Measurements from ENCODE around the gene PDE6A. TPM values are rescaled to one million over a fixed set of nuclear protein-coding genes. Genes with fewer than 3 reads are reported as not detected.

Gene PDE6A
- polyA plus RNA-seq, 3 donors = 0.01 TPM; not detected in 2

- no peaks in the 10 kb centered on the region for H3K4me1 ChIP-seq (ENCODE audit: control insufficient read depth in 1 of 2, insufficient read depth in 2 of 2, low read length in 2 of 2)
- no peaks in the 10 kb centered on the region for H3K79me2 ChIP-seq (ENCODE audit: insufficient read depth, low read length)
- no peak overlapping the region for H3K27ac ChIP-seq (ENCODE audit: low read depth in 1 of 2, low read length in 2 of 2)
- no peak for DNase-seq
- H3K36me3 Mint-ChIP-seq = no peaks in the 10 kb centered on the region
- no peaks in the 10 kb centered on the region for H3K9me3 ChIP-seq (replicated peaks in 1 of 2; ENCODE audit: control insufficient read depth in 1 of 2, insufficient read depth in 1 of 2, low read length in 2 of 2)
- H3K9me3 Mint-ChIP-seq = no peaks in the 10 kb centered on the region
- 90% methylated on average over 2 of the region's 3 CpGs for WGBS (ENCODE audit: insufficient coverage)
- H3K4me3 Mint-ChIP-seq = no peak overlapping the region
- H3K4me2 ChIP-seq (replicated peaks; ENCODE audit: extremely low read depth, low read length, poor library complexity, severe bottlenecking) = no peak overlapping the region
- intact Hi-C loops (cut with micrococcal nuclease) = no loop called here
- H3K4me1 Mint-ChIP-seq = peaks cover 10% of the 10 kb centered on the region
- no peak overlapping the region for H3K27ac Mint-ChIP-seq
- peaks cover 0 to 4% (median 2%) of the 10 kb centered on the region in 3 donors for H3K27me3 Mint-ChIP-seq (ENCODE audit: low read depth in 3 of 3)
- no peak overlapping the region for H2AFZ ChIP-seq (ENCODE audit: insufficient read depth, low read depth, low read length, poor library complexity, severe bottlenecking)
- H3K27me3 ChIP-seq (ENCODE audit: control insufficient read depth in 2 of 2, insufficient read depth in 2 of 2, low read length in 2 of 2) = no peaks in the 10 kb centered on the region
- H3K9ac ChIP-seq (ENCODE audit: insufficient read depth, low read length, poor library complexity, severe bottlenecking) = no peak overlapping the region
- no peak for TF ChIP-seq CTCF (IDR thresholded peaks at IDR 0.05)
- no peaks in the 10 kb centered on the region for H4K20me1 ChIP-seq (ENCODE audit: insufficient read depth, low read length)
- no peak overlapping the region for H3K4me3 ChIP-seq (replicated peaks in 1 of 3; ENCODE audit: low read depth in 2 of 3, low read length in 3 of 3)
- no peaks in the 10 kb centered on the region for H3K36me3 ChIP-seq (replicated peaks in 1 of 2; ENCODE audit: control insufficient read depth in 1 of 2, insufficient read depth in 2 of 2, low read length in 2 of 2)
Observed at GRCh38 chr5:149912226-149912871, 32.2 kb downstream of the PDE6A start.

GRCh38 chr5:149911031-149911430, 33.6 kb downstream of the PDE6A start:
- no peaks in the 10 kb centered on the region for H4K20me1 ChIP-seq (ENCODE audit: insufficient read depth, low read length)
- H3K4me1 Mint-ChIP-seq = peaks cover 8% of the 10 kb centered on the region
- no peak overlapping the region for H3K27ac Mint-ChIP-seq
- no peak overlapping the region for H3K27ac ChIP-seq (ENCODE audit: low read depth in 1 of 2, low read length in 2 of 2)
- no peak overlapping the region for H3K4me2 ChIP-seq (replicated peaks; ENCODE audit: extremely low read depth, low read length, poor library complexity, severe bottlenecking)
- H3K9me3 Mint-ChIP-seq = no peaks in the 10 kb centered on the region
- H3K27me3 Mint-ChIP-seq (ENCODE audit: low read depth in 3 of 3) = peaks cover 0 to 2% (median 2%) of the 10 kb centered on the region in 3 donors
- no peak for DNase-seq
- no peak overlapping the region for H2AFZ ChIP-seq (ENCODE audit: insufficient read depth, low read depth, low read length, poor library complexity, severe bottlenecking)
- no CpG with 5 or more reads among the region's 1 CpG for WGBS (ENCODE audit: insufficient coverage)
- intact Hi-C loops (cut with micrococcal nuclease) = no loop called here
- no peak overlapping the region for H3K4me3 Mint-ChIP-seq
- no peaks in the 10 kb centered on the region for H3K9me3 ChIP-seq (replicated peaks in 1 of 2; ENCODE audit: control insufficient read depth in 1 of 2, insufficient read depth in 1 of 2, low read length in 2 of 2)
- no peaks in the 10 kb centered on the region for H3K79me2 ChIP-seq (ENCODE audit: insufficient read depth, low read length)
- no peaks in the 10 kb centered on the region for H3K27me3 ChIP-seq (ENCODE audit: control insufficient read depth in 2 of 2, insufficient read depth in 2 of 2, low read length in 2 of 2)
- no peak for TF ChIP-seq CTCF (IDR thresholded peaks at IDR 0.05)
- no peaks in the 10 kb centered on the region for H3K36me3 ChIP-seq (replicated peaks in 1 of 2; ENCODE audit: control insufficient read depth in 1 of 2, insufficient read depth in 2 of 2, low read length in 2 of 2)
- no peak overlapping the region for H3K9ac ChIP-seq (ENCODE audit: insufficient read depth, low read length, poor library complexity, severe bottlenecking)
- H3K36me3 Mint-ChIP-seq = no peaks in the 10 kb centered on the region
- no peaks in the 10 kb centered on the region for H3K4me1 ChIP-seq (ENCODE audit: control insufficient read depth in 1 of 2, insufficient read depth in 2 of 2, low read length in 2 of 2)
- no peak overlapping the region for H3K4me3 ChIP-seq (replicated peaks in 1 of 3; ENCODE audit: low read depth in 2 of 3, low read length in 3 of 3)

Data from CD14-positive monocyte (primary cell).